ENCODE measurements around the gene ZFYVE9.

ZFYVE9 gene

DNA sequence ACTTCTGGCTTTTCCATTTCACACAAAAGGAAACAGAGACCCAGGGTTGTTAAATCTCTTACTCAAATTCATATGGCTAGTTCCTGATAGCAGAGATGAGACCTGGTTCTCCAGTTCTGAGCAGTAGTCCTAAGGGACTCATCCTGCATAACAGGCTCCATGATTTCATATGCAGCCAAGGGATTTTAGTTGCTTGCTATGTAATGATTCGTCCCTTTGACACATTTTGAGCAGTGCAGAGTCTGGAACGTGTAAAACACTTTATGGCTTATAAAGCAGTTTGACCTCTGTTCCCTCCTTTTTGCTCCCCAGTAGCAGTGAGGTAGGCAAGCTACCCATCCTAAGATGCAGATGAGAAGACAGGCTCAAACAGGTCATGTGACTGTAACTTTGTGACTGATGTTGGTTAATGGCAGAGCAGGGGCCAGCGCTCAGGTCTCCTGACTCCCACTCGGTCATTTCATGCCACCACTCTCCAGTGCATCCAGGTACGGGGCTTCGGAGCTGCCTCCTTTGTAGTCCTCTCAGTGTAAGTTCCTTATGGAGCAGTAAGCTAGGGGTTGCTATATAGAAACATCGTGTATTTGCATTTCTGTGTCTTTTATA is 199.9 kb downstream of the ZFYVE9 start:
- DNase-seq (ENCODE audit: low read depth in 2 of 2): no peak

DNA sequence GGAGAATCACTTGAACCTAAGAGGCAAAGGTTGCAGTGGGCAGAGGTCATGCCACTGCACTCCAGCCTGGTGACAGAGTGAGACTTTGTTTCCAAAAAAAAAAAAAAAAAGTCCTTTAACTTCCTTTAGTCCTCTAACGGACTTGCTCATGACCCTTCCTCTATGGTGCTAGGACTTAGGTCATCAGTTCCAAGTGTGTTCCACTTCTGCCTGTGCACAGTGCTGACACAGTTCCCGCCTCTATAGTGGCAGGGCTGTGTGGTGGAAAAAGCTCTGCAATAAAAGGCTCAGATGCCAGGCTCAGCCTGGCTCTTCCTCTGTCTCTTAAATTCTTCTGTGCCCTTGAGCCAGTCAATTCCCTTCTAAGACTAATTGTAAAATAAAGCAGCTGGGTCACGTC is 202.1 kb downstream of the ZFYVE9 start:
- no peak for DNase-seq (ENCODE audit: low read depth in 2 of 2)

DNA sequence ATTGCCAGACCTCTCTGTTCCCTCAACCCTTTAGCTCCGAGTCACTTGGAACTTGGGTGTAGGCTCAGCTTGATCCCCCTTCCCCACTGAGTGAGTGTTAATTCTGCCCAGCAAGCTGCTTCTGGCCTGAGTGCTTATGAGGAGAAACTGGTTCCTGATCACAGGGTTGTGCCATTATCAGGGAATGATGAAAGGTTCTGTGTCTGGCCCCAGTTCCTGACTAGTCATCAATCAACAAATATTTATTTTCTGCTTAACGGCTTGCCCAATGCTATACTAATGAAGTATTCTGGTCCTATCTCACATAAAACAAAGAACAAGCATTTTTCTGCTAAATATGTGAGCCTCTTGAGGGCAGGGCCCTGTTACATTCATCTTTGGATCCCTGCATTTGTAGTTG is 203.4 kb downstream of the ZFYVE9 start:
- DNase-seq (ENCODE audit: low read depth in 2 of 2): no peak

DNA sequence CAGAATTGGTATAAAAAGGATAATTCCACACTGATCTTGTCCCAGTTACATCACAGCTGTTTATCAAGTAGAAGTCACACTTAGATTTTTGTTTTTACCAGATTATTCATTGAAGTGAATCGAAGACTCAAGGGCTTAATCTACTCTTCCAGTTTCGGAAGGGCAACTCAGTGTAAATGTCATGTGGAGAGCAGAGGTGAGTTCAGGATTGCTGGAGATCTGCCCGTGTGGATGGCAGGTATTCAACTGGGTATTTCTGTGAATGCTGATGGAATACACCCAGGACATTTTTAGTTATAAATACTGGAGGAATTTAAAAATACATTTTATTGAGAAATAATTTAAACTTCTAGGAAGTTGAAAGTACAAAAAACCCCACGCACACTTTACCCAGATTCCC is 204.8 kb downstream of the ZFYVE9 start:
- no peak for DNase-seq (ENCODE audit: low read depth in 2 of 2)

DNA sequence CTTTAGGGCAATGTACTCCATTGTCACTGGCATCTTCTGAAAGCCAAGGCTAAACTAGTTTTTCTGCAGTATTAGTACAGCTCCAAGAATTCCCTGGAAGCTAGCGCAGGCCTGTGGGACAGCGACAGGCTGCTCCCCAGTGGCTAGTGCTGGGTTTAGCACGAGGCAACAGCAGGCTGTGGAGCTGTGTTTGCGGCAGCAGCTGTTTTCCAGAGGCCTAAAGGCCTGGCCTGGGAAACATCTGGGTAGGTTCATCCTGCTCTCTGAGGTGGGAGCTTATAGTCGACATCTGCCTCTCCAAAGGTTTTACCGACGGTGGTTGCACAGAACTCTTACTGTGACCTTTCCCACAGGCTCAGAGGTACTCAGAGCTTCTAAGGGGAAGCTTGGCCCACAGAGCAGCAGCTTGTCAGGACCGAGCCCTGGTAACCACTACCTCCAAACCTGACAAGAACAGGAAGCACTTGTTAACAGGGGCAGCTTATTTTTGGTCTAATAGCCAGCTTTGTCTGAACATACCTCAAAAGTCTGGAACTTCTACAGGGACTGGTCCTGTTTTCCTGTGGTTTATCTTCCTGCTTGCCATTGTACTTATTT is 206.9 kb downstream of the ZFYVE9 start:
- DNase-seq (ENCODE audit: low read depth in 2 of 2): no peak

DNA sequence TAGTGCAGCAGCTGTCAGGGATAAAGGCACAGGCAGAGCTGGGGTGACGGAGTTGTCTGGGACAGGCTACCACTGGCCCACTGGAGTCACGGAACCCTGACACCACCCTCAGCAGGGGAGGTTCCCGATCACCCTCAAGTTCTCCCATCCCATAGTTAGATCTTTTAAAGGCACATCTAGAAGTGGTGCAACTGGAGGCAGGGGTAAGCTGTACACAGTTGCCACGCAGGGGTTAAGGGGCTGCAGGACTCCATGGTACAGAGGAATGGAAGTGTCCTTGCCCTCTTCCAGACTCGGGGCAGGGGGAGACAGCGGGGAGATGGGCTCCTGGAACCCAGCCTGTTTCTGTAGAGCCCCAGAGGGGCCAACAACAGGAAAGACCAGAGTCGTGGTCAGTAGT is 210.8 kb downstream of the ZFYVE9 start:
- DNase-seq (ENCODE audit: low read depth in 2 of 2): no peak

DNA sequence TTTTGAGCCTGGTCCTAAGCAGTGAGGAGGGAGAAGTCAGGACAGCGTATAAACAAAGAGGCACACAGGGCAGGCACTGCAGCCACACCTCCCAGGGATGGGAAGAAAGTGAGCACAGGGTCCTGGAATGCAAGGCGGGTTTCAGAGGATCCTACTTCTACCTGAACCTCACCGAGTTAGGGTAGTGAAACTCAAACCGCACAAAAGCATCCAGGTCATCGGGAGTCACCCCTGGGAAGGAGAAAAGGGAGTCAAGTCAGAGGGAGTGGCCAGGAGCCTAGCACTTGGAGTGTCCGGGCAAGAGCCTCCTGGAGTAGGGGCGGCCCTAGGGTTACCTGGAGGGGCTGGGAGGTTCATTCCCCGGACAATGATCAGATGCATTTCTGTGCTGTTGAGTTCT is 213.5 kb downstream of the ZFYVE9 start:
- no peak for DNase-seq (ENCODE audit: low read depth in 2 of 2)

DNA sequence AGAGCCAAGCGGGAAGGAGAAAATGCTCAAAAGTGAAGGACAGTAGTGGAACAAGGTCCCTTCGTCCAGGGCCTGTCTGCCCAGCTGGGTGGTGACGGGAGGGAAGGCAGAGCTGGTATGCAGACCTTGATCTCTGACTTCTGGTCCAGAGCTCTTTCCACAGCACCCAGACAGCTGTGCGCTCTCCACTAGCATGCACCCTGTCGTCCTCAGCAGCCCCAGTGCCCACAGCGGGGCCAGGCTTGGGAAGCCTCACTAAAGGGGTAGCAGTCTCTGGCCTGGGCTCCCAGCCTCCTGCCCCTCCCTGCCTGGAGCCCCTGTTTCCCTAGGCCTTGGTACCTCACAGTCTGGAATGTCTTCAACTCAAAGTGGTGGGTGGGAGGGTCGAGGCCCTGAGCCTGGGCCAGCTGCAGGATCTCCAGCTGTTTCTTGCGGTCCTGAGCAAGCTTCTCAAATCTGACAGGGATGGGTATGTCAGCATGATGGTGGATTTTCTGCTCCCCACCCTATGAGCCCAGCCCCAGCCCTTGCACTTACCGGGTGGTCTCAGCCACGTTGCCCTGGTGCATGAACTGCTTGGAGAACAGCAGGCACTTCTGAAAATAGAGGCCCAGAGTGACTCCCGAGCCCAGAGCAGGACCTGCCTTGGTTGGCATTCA is 214.1 kb downstream of the ZFYVE9 start:
- no peak for DNase-seq (ENCODE audit: low read depth in 2 of 2)

DNA sequence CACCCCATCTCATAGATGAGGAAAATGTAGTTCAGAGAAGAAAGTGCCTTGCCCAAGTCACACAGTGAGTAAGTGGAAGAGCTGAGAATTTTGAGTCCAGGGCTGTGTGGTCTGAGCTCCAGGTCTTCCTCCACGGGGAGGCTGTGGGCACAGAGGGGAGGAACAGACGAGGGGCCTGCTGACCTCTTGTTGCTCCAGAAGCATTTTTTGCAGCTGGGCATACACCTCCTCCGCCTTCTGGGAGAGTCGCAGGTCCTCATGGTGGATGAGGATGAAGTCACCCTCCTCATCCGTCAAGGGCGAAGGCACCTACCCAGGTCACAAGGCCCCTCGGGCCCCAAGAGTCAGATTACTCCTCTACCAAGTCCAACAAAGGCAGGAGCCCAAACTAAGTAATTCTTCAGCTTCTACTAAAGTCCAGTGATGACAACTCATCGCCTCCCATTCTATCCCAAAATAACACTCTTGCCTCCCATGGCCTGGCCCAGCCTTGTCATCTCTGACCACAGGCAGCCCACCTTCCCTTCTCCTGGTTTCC is 215.0 kb downstream of the ZFYVE9 start:
- DNase-seq (ENCODE audit: low read depth in 2 of 2): no peak

DNA sequence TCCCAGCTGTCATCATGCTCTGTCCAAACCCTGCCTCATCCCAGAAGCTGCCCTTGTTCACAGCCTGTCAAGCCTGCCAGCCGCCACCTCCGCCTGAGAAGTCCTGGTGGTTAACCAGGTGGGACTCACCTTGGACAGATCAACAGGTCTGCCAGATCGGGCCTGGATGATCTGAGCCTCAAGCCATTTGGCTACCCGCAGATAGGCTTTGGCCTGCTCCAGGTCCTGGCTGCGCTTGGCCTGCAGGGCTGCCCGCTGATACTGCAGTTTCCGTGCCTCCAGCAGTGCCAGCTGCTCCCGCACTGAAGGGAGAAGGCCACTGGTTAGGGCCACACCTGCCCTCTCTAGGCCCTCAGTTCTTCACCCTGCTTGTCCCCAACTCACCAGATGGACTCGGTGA is 215.5 kb downstream of the ZFYVE9 start:
- no peak for DNase-seq (ENCODE audit: low read depth in 2 of 2)

DNA sequence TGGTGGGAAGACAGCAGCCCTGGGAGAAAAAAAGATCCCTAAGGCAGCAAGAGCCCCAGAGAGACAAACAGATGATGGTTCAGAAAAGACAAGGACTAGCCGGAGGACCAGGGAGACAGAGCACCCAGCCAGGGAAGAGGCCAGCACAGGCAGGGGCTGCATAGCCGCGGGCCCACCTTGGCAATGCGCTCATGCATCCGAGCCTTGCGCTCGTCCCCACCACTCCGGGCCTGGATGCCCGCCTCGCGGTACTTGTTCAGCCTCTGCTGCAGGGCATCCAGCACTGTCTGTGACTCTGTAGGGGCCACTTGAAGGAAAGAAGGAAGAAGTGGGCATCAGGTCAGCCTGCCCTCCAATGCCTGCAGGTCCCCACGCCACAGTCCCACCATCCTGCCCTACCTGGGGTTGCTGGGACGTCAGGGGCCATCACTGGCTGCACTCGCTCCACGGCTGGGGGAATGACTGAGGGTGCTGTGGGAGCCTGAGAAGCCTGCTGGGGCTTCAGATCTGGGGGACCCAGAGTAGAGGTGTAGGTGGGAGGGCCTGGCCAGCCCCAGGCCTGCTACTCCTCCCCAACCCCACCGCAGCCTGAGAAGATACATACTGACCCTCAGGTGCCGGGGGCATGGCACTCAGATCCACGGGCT is 217.1 kb downstream of the ZFYVE9 start:
- no peak for DNase-seq (ENCODE audit: low read depth in 2 of 2)

DNA sequence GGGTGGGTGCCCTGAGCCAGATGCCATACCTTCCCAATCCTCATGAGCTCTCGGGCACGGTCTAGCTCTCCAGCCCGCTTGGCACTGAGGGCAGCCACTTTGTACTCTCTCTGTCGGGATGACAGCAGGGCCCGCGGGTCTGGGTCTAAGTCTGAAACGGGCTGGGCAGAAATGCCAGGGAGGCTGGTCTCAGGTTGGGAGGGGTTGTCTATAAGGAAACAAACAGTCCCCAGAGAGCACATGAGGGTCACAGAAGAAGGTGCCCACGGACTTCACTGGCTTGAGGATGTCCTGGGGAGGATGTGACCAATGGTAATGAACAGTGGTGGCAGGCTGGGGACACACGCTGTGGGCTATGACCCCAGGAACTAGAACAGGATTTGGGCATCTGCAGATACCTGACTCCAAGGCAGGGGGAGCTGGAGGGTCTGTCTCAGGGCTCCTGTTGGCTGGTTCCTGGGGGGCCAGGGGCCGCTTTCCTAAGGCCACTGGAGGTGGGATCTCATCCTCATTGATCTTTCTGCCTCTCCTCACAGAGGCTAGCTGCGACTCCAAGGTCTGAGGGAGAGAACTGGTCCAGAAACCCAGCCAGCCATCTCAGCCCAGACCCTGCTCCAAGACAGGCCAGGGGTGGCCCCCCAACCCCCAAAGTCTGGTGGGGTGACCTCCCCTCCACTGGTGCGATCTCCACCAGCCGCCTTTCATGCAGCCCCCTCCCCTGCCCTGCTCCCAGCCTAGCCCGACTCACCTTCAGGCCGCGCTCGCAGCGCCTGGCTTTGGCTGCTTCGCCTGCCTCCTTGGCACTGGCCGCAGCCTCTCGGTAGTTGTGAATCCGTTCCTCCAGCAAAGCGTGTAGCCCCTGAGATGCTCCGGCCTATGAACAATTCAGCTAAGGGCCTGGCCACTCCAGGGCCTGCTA is 218.0 kb downstream of the ZFYVE9 start:
- DNase-seq (ENCODE audit: low read depth in 2 of 2): no peak

DNA sequence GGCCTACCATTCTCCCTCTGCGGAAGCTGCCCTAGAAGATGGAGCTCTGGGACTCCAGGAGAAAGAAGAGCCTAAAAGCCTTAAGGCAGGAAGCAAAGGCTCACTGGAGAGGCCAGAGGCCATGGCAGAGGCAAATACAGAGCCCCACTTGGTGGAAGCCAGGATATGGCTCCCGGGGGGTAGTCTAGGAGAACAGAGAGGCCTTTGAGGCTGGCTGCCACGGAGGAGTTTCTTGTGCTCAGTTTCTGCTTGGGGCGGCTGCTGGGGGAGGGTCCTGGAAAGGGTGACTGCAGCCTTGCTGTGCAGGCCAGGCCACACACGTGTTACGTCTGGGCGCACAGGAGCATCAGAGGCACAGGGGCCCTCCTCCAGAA is 218.7 kb downstream of the ZFYVE9 start:
- DNase-seq (ENCODE audit: low read depth in 2 of 2): no peak

DNA sequence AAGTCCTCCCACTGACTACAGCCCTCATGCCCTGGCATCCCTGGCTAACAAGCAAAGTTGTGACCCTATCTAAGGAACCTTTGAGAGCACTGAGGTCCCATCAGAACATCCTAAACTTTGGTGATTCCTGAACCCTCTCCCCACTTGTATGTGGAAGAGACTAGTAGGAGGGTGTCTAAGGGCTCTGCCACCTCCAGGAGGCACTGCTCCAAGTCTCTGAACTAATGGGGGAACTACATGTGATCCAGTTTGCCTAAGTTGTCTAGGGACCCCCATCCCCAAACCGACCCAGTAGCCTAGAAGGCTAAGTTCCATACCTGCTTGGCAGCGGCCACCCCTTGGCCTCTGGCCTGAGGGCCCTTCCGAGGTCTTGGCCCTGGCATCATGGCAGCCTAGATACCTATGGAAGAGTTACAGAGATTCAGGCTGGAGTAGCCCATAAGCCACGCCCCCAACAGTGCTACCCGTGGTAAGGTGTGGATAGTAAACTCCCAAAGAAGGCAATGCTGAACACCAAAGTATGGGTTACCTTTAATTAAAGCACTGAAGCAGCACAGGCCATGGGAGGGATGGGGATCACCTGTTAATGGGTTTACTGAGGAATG is 222.4 kb downstream of the ZFYVE9 start:
- DNase-seq (ENCODE audit: low read depth in 2 of 2): no peak

DNA sequence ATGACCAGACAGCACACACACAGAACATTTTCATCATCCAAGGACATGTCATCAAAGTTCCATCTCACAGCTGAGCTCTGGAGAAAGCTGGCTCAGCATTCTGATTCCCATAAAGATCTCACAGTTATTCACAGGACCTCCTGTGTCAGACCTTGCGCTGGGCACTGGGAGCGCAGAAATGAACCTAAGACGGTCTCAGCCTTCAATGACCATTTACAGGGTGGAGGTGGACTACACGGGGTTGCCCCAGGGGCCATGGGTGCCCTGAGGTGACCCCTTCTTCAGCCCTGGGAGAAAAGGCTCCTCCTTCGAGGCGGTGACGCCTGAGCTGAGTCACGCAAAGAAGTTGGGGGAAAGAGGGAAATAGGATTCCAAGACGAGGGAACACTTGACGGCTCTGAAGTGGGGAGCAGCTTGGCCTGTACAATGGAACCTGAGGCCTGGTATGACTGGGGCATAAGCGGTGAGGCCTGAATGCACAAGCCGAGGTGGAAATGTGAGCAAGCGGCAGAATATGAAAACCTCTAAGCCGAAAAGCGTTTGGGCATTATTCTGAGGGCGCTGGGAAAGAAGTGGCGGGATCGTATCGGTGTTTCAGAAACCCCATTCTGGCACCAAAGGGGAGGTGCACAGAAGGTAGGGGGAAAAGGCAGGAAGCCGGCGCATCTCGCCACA is 223.3 kb downstream of the ZFYVE9 start:
- DNase-seq (ENCODE audit: low read depth in 2 of 2): peak in 1 of 2 donors; percentile 3

DNA sequence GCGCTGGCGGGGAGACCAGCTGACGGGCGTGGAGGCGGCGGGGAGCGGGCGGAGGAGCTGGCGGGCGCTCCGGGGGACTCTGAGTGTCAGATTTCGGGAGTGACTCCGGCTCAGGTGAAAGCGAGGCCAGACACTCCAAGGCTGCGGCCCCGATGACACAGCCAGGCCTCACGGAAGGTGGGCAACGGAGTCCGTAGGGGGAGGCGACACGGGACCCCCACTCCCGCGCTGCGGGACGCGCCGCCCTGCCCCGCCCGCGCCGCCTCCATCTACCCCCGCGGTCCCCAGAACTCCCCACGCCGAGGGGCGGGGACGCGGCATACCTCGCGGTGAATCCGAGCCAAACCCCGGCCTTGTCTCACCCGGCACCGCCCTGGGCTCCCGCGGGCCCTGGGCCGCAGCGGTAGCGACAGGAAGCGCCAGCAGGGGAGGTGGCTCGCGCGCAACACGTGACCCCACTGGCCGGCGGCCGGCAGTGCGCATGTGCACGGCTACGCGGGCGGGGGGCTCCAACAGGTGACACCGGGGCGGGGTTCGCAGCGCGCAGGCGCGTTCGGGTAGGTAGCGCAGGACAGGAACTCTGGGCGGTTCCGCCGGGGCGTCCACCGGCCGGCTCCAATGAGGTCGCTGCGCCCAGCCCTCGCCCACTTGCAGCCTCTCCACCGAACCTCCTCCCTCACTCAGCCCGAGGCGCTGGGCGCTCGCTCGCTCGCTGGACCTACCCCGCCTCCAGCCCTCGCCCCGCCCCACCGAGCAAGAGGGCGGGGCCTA is 224.0 kb downstream of the ZFYVE9 start, which contains the start of gene CC2D1B:
Gene CC2D1B, minus strand, starts transcription at position 460 of the 771 bp plus-strand sequence. CDS start 1,585 bp downstream, outside the sequence.
- DNase-seq (ENCODE audit: low read depth in 2 of 2): peak; percentile 99

DNA sequence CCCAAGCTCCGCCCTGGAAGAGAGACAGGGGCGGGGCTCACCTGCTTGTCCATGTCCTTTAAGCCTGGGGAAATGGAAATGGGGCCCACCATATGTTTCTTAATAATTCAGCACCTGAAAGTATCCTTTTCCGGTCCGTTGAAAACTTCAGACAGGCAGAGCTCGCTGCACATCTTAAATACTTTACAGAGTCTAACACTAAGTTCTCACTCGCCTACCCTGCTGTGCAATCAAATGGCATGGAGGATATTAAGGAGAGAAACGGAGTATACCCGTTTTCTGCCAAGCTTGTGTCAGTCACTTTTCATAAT is 224.6 kb downstream of the ZFYVE9 start:
- no peak for DNase-seq (ENCODE audit: low read depth in 2 of 2)

DNA sequence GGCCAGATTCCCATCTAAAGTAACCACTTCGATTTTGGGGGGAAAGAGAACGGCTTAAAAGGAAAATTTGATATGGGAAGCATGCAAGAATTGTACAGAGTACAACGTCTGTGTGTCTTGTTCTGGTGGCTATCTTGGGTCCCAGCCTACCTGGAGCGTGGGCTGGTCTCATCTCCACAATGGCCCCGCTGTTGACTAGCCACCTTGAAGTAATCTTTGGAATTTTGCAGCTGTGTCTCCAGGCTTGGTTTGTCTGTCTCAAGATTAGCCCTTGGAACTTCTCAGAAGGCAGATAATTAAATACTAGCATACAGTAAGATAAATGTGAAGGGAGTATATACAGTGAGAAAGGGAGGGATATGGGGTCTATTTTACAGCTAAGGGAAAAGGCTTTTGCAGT is 225.4 kb downstream of the ZFYVE9 start:
- DNase-seq (ENCODE audit: low read depth in 2 of 2): no peak

DNA sequence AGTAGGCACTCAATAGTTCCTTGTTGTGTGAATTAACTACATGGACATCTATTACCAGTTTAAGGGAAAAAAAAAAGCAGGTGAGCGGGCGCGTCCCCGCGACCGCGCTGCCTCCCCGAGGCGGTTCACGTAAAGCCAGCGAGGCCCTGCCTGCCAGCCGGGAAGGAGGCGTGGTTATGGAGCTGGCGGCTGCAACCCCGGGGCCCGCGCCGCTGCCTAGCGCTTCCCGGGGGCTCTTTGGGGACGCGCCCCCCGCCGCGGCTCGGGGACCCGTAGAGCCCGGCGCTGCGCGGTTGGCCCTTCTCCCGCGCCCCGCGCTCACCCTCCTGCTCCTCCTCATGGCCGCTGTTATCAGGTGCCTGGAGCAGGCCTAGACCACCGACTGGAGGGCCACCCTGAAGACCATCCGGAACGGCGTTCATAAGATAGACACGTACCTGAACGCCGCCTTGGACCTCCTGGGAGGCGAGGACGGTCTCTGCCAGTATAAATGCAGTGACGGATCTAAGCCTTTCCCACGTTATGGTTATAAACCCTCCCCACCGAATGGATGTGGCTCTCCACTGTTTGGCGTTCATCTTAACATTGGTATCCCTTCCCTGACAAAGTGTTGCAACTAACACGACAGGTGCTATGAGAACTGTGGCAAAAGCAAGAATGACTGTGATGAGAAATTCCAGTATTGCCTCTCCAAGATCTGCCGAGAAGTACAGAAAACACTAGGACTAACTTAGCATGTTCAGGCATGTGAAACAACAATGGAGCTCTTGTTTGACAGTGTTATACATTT is 226.7 kb downstream of the ZFYVE9 start:
- peak; percentile 38 to 50 for DNase-seq (ENCODE audit: low read depth in 2 of 2)
